NCI-H1436 treated with DMSO at 0.1 percent for 48 hours (cell line): ENCODE results near the gene GJA3.
"Not testable (repeated sequence)": the region's sequence is repeated elsewhere in the genome, so short reads cannot be mapped to it uniquely, and the experiment has no call there.

Source experiments
- DNase-seq: peaks from one replicate; lab custom pipeline; 2025; lab: John Stamatoyannopoulos, UW

The GJA3 gene

GRCh38 chr13:20182231-20182846, 21.5 kb upstream of the GJA3 start:
- no peak for DNase-seq

GRCh38 chr13:20181188-20181587, 20.3 kb upstream of the GJA3 start:
- DNase-seq, result no peak

- DNase-seq, result no peak
Measured at GRCh38 chr13:20178156-20178555, 17.3 kb upstream of the GJA3 start.

GRCh38 chr13:20177049-20177831, 16.4 kb upstream of the GJA3 start:
- no peak for DNase-seq

GRCh38 chr13:20175907-20176652, 15.2 kb upstream of the GJA3 start:
- DNase-seq, result no peak

- no peak for DNase-seq
Measured at GRCh38 chr13:20175406-20175794, 14.5 kb upstream of the GJA3 start.

- no peak for DNase-seq
Measured at GRCh38 chr13:20174656-20175405, 14.0 kb upstream of the GJA3 start.

GRCh38 chr13:20173116-20173746, 12.4 kb upstream of the GJA3 start:
- no peak for DNase-seq

- DNase-seq, result no peak
Measured at GRCh38 chr13:20171364-20171763, 10.5 kb upstream of the GJA3 start.

GRCh38 chr13:20170921-20171320, 10.1 kb upstream of the GJA3 start:
- DNase-seq, result no peak

- DNase-seq, result no peak
Measured at GRCh38 chr13:20168396-20168795, 7.5 kb upstream of the GJA3 start.

- DNase-seq, result no peak
Measured at GRCh38 chr13:20165417-20166257, 4.8 kb upstream of the GJA3 start.

- DNase-seq, result no peak
Measured at GRCh38 chr13:20161951-20162300, 1.1 kb upstream of the GJA3 start.

- DNase-seq, result no peak
Measured at GRCh38 chr13:20161275-20161950, 561 bp upstream of the GJA3 start.

GRCh38 chr13:20159646-20160305, 1.1 kb downstream of the GJA3 start:
- DNase-seq, result no peak

GRCh38 chr13:20157151-20157796, 3.6 kb downstream of the GJA3 start:
- no peak for DNase-seq

GRCh38 chr13:20156702-20157101, 4.2 kb downstream of the GJA3 start:
- DNase-seq, result no peak

GRCh38 chr13:20153290-20153689, 7.6 kb downstream of the GJA3 start:
- DNase-seq, result not testable (repeated sequence)

- DNase-seq, result no peak
Measured at GRCh38 chr13:20151612-20152011, 9.2 kb downstream of the GJA3 start.
